ENCODE data around the gene FAT1.
A peak's percentile ranks its signal among the peaks of the same experiment; 100 is the strongest.

Gene FAT1

GRCh38 chr4:186749611-186750281 is 26.1 kb upstream of the FAT1 start:
- no peak for DNase-seq

DNA sequence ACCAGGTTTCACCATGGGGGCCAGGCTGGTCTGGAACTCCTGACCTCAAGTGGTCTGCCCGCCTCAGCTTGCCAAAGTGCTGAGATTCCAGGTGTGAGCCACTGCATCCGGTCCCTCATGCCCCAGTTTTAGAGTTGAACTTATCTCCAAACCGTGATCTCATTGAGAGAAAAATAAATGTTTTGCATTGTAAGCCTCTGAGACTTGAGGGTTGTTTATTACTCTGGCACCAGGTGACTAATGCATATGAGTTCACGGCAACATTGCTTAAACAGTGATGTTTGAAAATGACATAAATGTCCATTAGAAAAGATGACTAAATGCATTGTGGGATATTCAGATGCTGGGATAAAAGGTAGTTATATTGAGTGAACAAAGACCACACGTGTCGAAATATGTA is 22.9 kb upstream of the FAT1 start:
- DNase-seq: no peak

GRCh38 chr4:186743261-186743660 is 19.6 kb upstream of the FAT1 start:
- no peak for DNase-seq

GRCh38 chr4:186740822-186741221 is 17.2 kb upstream of the FAT1 start:
- DNase-seq: peak; percentile 18 to 72

- peak; percentile 72 to 86 for DNase-seq
Observed at GRCh38 chr4:186739802-186740434, 16.3 kb upstream of the FAT1 start.

DNA sequence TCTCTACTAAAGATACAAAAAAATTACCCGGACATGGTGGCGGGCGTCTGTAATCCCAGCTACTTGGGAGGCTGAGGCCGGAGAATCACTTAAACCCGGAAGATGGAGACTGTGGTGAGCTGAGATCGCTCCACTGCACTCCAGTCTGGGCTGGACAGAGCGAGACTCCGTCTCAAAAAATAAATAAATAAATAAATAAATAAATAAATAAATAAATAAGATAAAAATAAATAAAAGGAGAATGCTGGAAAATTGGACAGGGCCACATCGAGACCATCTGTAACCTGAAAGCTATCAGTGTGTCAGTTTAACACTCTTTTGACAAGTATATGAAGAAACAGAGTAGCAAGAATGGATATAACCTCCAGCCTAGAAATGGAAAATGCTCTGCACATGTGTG is 15.7 kb upstream of the FAT1 start:
- no peak for DNase-seq

- DNase-seq: no peak
Observed at GRCh38 chr4:186738421-186738820, 14.8 kb upstream of the FAT1 start.

DNA sequence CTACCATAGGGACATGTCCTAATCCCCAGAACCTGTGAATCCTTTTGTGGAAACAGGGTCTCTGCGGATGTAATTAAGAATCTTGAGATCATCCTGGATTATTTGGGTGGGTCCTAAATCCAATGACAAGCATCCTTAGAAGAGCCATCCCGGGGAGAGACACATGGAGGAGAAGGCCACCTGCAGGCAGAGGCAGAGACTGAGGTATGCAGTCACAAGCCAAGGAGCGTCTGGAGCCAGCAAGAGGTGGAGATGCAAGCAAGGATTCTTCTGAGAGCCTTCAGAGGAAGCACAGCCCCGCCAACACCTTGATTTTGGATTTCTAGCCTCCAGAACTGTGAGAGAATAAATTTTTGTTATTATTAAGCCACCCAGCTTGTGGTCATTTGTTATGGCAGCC is 13.8 kb upstream of the FAT1 start:
- DNase-seq: no peak

- no peak for DNase-seq
Observed at GRCh38 chr4:186736466-186736865, 12.8 kb upstream of the FAT1 start.

- DNase-seq: peak in 1 of 2 experiments; percentile 47
Observed at GRCh38 chr4:186734251-186734650, 10.6 kb upstream of the FAT1 start.

- DNase-seq: no peak
Observed at GRCh38 chr4:186733778-186734177, 10.1 kb upstream of the FAT1 start.

GRCh38 chr4:186730621-186731020 is 7.0 kb upstream of the FAT1 start:
- DNase-seq: no peak

GRCh38 chr4:186729856-186730255 is 6.2 kb upstream of the FAT1 start:
- DNase-seq: no peak

DNA sequence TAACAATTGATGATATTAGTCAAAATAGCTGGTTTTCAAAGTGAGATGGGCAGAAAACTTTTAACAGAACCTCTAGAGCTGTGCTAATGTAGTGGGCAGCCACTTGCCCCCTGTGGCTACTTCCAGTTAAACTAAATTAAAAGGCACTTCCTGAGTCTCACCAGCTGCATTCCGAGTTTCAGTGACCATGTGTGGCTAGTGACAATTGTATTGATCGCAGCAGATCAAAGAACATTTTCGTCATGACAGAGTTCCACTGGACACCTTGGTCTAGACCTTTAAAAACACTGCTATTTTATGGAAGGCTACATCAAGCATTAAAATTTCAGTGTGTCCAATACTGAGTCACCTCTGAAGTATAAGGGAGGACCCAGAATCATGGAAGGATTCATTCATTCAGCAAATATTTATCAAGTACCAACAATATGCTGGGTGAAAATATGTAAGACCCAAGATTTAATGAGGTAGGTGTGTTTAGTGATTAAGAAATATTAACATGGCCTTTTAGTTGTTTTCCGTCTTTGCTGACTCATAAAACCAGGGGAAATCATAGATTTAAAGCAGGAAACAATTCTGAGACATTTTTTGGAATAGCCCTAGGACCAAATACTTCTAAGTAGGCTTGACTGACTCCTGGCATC is 5.1 kb upstream of the FAT1 start:
- no peak for DNase-seq

DNA sequence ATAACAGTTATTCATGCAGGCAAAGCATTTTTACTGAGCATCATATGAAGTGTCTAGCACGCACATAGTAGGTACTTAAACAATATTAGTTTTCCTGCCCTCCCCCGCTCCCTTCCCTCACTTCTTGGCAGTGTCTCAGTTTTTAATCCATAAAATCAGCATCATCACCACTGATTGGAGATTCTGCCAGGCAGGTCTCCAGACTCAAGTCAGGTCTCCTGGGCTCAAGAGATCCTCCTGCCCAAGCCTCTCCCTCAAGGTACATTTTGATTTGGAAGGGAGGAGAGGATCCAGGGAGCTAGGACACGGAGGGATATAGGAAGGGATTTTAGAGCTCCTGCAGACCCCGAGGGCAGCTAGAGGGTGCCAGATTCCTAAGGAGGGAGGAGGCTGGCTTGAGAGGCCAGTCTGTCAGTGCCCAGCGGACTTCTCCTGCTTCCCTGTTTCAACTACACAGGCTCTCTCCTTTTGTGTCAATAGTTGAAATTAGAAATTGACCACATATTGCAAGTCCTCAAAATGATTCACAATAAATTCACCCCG is 4.4 kb upstream of the FAT1 start:
- DNase-seq: peak in 1 of 2 experiments; percentile 25

- no peak for DNase-seq
Observed at GRCh38 chr4:186727169-186727976, 3.7 kb upstream of the FAT1 start.

DNA sequence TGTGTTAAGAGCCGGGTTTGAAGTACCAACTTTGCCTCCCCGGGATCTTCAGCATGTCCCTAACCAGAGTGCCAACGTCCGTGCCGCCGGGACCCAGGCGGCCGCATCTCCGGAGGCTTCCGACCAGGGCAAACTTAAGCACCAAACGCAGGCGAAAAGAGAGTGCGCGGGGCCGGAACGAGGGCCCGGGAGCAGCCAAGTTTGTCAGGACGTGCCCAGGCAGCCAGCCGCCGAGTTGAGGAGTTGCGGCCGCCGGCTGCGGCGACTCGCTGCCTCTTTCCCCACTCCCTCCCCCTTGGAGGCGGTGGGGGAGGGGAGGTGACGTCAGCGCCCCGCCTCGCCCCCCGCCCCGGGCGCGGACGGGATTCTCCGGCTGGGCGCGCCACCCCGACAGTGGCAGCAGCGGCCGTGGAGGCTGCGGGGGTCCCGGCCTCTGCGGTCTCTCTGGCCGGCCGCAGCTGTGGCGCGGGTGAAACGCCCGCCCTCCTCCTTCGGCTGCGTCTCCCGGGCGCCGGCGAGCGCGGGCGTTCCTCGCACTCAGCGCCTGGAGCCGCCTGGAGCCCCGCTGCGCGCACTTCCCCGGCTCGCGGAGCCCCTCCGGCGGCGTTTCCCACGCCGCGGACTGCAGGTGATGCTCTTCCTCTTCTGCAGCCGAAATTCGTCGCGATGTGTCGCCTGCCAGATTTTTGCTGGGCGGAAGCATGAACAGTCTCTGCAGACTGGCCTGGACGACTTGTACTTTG is 2.9 kb upstream of the FAT1 start:
- peak; percentile 3 to 48 for DNase-seq

GRCh38 chr4:186725469-186726425 is 2.1 kb upstream of the FAT1 start:
- DNase-seq: peak; percentile 4 to 52

GRCh38 chr4:186724864-186725468 is 1.3 kb upstream of the FAT1 start:
- DNase-seq: peak; percentile 2 to 26

DNA sequence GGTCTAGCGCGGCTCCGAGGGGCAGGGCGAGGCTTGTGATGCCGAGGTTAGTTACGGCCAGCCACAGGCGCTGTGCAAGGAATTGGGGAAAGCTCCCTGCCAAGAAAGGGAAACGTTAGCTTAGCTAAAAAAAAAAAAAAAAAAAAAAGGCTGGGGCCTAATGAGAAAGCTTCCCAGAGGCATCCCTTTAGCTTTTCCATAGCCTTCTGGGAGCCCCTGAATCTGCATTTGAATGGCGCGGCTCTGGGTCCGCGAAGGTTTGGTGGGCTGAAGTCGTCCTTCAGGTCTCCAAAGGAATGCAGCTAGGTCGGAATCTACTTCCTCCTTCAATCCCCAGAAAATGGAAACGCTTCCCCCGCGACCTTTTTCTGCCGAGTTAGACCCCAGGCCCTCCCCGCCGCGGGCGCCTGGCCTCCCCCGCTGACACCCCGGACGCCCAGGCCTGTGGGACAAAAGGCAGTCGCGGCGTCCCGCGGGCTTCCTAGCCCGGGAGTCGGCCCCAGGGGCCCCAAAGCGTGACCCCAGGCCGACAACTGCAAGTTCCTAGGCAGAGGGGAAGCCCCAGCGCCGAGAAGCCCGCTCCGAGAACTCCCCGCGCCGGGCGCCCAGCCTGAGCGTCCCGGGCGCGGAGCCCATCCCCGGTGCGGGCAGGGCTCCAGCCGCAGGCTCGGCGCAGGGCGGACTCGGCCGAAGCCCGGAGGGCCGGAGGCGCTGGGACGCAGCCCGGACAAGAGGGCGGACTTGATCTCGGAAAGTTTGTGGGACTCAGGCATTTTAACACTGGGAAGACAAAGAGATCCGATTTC is 605 bp upstream of the FAT1 start:
- peak in 1 of 2 experiments; percentile 5 for DNase-seq

Measured in NCI-H524 (cell line).